Right hindlimb (tissue), 1 donor: ENCODE measurements around the gene RING1.

Experiments used
- DNase-seq: peaks from one replicate; pipeline ENCODE4 v3.0.0-alpha.2; 2018

Gene RING1

GRCh38 chr6:33208091-33208967, at the start of gene RING1:
Gene RING1, plus strand, starts transcription at chr6:33208500. Its CDS starts 323 bp downstream, at chr6:33208823.
- DNase-seq = peak; percentile 92

DNA sequence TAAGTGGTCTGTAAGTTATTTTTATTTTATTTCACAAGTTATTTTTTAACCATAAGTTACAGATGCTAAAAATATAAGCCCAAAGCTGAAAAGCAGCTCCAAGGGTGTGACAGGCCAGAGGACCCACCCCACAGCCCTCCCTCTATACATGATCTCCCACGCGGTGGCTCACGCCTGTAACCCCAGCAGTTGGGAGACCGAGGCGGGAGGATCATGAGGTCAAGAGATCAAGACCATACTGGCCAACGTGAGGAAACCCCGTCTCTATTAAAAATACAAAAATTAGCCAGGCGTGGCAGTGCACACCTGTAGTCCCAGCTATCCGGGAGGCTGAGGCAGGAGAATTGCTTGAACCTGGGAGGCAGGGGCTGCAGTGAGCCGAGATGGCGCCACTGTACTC, 48.2 kb upstream of the RING1 start:
- DNase-seq = no peak

DNA sequence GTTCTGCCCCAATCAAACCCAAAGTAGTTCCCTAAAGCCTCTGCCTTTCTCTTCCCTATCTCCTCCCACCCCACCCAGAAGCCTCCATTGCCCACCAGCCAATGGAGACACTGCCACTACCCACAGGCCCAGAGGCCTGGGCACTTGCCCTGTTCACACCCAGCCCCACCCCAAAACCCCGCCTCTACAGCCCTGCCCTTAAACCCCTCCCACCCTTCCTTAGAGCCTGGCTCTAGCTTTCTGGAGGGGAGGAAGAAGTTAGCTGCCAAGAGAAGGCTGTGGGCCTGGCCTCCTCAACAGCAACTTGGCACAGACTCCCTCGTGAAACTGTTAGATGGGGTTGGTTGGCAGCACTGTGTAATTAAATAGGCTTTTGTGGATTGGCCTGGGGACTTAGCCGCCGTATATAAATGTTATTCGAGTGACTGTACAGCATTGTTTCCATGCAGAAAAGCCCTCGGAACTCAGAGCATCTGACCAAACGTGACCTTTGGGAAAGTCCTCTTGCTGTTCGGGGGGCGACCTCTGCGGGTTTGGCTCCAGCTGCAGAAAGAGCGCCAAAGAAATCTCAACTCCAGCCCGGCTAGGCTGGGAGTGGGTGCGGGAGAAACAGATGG, 47.5 kb upstream of the RING1 start:
- DNase-seq = peak; percentile 85

GRCh38 chr6:33161354-33162331, 46.7 kb upstream of the RING1 start:
- peak; percentile 89 for DNase-seq

DNA sequence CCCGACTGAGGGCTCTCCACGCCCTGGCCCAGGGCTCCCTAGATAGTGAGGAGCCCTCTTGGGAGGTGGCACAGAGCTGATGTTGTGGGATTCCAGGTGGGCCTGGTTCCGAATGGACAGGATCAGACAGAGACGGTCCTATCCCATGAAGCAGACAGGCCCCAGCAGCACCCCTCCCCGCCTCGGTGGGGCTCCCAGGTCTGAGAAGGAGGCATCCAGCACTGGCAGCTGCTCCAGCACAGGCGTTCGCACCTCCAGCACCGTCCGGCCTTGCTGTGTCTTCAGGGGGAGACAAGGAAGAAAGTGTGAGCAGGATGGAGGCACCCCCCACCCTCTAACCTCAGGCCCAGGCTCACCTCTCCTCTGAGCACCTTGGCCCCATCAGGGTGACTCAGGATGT, 44.8 kb upstream of the RING1 start:
- DNase-seq = no peak

DNA sequence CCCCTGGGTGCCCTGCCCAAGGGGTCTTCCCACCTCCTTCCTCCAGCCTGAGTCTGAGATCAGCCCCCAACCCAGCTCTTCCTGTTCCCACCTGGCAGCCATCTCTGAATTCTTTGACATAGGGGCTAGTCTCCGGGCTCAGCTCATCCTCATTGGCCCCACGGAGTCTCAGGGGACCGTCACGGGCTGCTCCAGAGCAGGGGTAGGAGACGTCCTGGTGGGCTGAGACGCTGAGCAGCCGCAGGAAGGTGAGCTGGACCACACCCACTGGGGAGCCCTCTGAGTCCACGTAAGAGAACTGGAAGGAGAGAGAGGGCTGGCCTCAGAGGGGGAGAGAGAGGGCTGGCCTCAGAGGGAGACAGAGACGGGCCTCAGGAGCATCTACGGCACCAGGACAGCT, 44.1 kb upstream of the RING1 start:
- no peak for DNase-seq

- DNase-seq = no peak
Observed at GRCh38 chr6:33164665-33165373, 43.5 kb upstream of the RING1 start.

GRCh38 chr6:33165581-33166258, 42.6 kb upstream of the RING1 start:
- DNase-seq = no peak

DNA sequence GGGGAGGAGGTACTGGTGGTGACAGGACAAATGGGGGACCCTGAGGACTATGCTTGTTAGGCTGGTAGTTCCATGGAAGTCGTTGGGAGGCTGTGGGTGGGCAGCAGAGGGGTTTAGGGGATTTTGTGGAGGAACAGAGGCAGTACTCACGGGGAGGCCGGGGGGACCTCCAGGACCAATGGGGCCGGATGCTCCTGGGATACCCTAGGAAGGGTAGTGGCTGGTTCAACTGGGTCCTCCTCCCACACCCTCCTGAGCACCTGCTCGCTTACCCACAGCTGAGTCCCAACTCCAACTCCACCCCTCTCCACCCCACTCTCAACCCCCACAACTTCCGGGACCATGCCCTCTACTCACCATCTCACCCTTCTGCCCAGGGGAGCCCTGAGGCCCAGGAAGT, 41.9 kb upstream of the RING1 start:
- no peak for DNase-seq

- DNase-seq = no peak
Observed at GRCh38 chr6:33166811-33167210, 41.5 kb upstream of the RING1 start.

GRCh38 chr6:33167374-33168283, 40.7 kb upstream of the RING1 start:
- peak; percentile 22 for DNase-seq

- peak; percentile 19 for DNase-seq
Observed at GRCh38 chr6:33168284-33168601, 40.1 kb upstream of the RING1 start.

- DNase-seq = no peak
Observed at GRCh38 chr6:33168639-33169038, 39.7 kb upstream of the RING1 start.

DNA sequence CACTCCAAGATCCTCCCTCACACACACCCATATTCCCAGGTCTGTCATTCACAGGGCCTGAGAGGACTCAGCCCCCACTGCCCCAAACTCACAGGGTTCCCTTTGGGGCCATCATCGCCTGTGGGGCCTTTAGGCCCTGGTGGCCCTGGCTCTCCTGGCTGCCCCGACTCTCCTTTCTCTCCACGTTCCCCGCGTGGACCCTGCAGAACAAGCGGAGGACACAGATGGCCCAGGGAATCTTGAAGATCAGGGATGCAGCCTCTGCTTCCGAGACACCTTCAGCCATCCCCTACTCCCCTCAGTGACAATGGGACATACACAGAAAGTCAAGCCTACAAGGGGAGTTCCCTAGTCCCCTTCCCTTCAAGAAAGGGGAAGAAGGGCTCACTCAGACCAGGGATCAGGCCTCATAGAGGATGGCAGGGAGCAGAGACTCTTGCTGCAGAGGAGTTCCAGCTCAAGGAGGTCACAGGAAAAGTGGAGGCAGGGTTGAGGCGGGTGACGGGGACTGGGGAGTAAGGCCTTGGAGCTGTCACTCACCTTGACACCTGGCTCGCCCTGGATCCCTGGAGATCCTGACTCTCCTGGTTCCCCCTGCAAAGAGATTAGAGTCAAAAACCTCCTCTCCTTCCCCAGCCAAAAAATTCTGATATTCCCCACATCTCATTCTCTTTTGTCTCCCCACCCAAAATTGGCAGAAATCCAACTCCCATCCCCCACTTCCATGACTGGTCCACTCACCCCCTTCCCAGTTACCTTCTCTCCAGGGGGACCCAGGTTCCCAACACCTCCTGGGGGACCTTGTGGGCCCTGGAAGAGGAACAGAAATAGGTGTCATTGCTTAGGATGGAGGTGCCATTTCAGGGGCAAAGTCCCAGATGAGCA, 38.8 kb upstream of the RING1 start:
- peak; percentile 22 for DNase-seq

GRCh38 chr6:33170176-33171015, 37.9 kb upstream of the RING1 start:
- peak; percentile 22 for DNase-seq

DNA sequence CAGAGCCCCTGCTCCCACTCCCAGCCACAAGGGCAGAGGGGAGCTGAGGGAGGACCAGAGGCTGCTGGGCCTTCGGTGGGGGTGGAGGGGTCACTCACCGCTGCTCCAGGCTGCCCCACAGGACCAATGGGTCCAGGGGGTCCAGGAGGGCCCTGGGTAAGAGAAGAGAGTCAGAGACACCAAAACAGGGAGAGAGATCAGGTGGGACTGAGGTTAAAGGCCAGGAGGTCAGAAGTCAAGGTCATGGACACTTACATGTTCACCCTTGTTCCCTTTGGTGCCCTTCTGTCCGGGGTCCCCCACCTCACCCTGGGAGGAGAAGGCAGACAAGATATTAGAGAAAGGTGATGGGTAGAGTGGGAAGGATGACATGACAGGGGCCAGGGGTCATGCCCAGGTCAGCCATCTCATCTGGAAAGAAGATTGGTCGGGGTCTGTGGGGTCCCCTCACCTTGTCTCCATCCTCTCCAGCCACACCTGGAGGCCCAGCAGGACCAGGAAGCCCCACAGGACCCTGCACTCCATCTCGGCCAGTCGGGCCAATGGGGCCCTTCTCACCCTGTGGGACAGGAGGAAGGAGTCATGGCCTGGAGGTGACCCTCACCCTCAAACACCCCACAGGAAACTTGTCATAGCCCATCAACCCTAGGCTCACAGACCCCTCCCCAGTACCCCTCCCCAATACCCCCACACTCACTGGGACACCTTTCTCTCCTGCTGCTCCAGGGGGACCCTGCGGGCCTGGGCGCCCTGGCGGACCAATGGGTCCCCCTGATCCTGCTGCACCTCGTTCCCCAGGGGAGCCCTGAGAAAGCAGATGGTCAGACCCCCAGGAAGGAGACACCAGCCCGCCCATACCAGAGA, 37.1 kb upstream of the RING1 start:
- DNase-seq = peak; percentile 18

- no peak for DNase-seq
Observed at GRCh38 chr6:33171880-33172687, 36.2 kb upstream of the RING1 start.
